Neural cell (in vitro differentiated cells): ENCODE data around the gene TNS4. TPM values are rescaled to one million over a fixed set of nuclear protein-coding genes. Genes with fewer than 3 reads are reported as not detected.

Source experiments
- H2AFZ ChIP-seq: fragments of 200-600, 300-800 bp; sonication (generic), shearing (Covaris generic); 2 replicates; pipeline ENCODE4 v1.6.0; 2014; ENCODE audit warnings: low read depth, mild to moderate bottlenecking, antibody characterized with exemption, low read length, moderate library complexity
- H3F3A ChIP-seq: fragments of 200-600 bp; shearing (Covaris generic); 2 replicates; pipeline ENCODE4 v1.6.1; 2016; ENCODE audit warnings: mild to moderate bottlenecking, moderate library complexity, mixed read lengths, antibody characterized with exemption, low read length; ENCODE audit not compliant: insufficient read depth, poor library complexity, severe bottlenecking
- H3K27ac ChIP-seq: fragments of 200-600, 300-800 bp; sonication (generic), shearing (Covaris generic); 2 replicates; pipeline ENCODE4 v1.5.1; 2014; ENCODE audit warnings: mild to moderate bottlenecking, low read length, moderate library complexity
- H3K27me3 ChIP-seq: fragments of 300-800, 200-600 bp; sonication (generic), shearing (Covaris generic); 2 replicates; pipeline ENCODE4 v1.6.0; 2014; ENCODE audit warnings: mild to moderate bottlenecking, low read depth, low read length, moderate library complexity; ENCODE audit not compliant: insufficient read depth
- H3K36me3 ChIP-seq: fragments of 300-800, 200-600 bp; sonication (generic), shearing (Covaris generic); 2 replicates; pipeline ENCODE4 v1.5.1; 2014; ENCODE audit warnings: mild to moderate bottlenecking, antibody characterized with exemption, low read length, moderate library complexity; ENCODE audit not compliant: insufficient read depth
- H3K4me2 ChIP-seq: fragments of 300-800, 200-600 bp; sonication (generic), shearing (Covaris generic); 2 replicates; pipeline ENCODE4 v1.6.0; 2014; ENCODE audit warnings: mild to moderate bottlenecking, low read length
- H3K4me3 ChIP-seq: fragments of 300-800, 200-600 bp; sonication (generic), shearing (Covaris generic); 2 replicates; pipeline ENCODE4 v1.5.1; 2014; ENCODE audit warnings: mild to moderate bottlenecking, low read length, moderate library complexity
- H3K79me2 ChIP-seq: fragments of 200-600 bp; shearing (Covaris generic); replicated peaks from 2 replicates; pipeline ENCODE4 v1.6.0; 2014; ENCODE audit warnings: mild to moderate bottlenecking, low read length, moderate library complexity; ENCODE audit not compliant: insufficient read depth
- H3K9ac ChIP-seq: fragments of 300-800, 200-600 bp; sonication (generic), shearing (Covaris generic); 2 replicates; pipeline ENCODE4 v1.6.1; 2016; ENCODE audit warnings: mild to moderate bottlenecking, low read length, mixed read lengths
- H3K9me2 ChIP-seq: fragments of 200-600 bp; shearing (Covaris generic); 2 replicates; pipeline ENCODE4 v1.6.1; 2016; ENCODE audit warnings: mild to moderate bottlenecking, low read length, mixed read lengths; ENCODE audit not compliant: insufficient read depth
- H3K9me3 ChIP-seq: fragments of 200-600, 300-800 bp; sonication (generic), shearing (Covaris generic); 2 replicates; pipeline ENCODE4 v1.6.1; 2016; ENCODE audit warnings: mild to moderate bottlenecking, mixed run types, low read length, moderate library complexity, mixed read lengths
- H4K20me1 ChIP-seq: fragments of 200-600 bp; shearing (Covaris generic); 2 replicates; pipeline ENCODE4 v1.6.1; 2016; ENCODE audit warnings: mild to moderate bottlenecking, mixed run types; ENCODE audit not compliant: insufficient read depth
- CTCF ChIP-seq: fragments of 450-650 bp; IDR thresholded peaks from 2 replicates; pipeline ENCODE4 v1.5.1; 2014; ENCODE audit warnings: antibody characterized with exemption, mild to moderate bottlenecking, moderate library complexity; ENCODE audit not compliant: poor library complexity, severe bottlenecking
- EP300 ChIP-seq: fragments of 450-650 bp; conservative IDR thresholded peaks from 2 replicates; pipeline ENCODE4 v1.6.1; 2014; ENCODE audit warnings: antibody characterized with exemption, mild to moderate bottlenecking, moderate library complexity; ENCODE audit not compliant: poor library complexity, severe bottlenecking
- EZH2 ChIP-seq: fragments of 200-600, 300-800 bp; shearing (Covaris generic), sonication (generic); IDR thresholded peaks from 2 replicates; pipeline ENCODE4 v1.6.1; 2014; ENCODE audit warnings: antibody characterized with exemption, low read length, borderline replicate concordance, mild to moderate bottlenecking; ENCODE audit not compliant: insufficient read depth, poor library complexity, severe bottlenecking
- MXI1 ChIP-seq: fragments of 450-650 bp; conservative IDR thresholded peaks from 2 replicates; pipeline ENCODE4 v1.6.1; 2014; ENCODE audit warnings: antibody characterized with exemption, mild to moderate bottlenecking; ENCODE audit not compliant: poor library complexity, severe bottlenecking
- POLR2AphosphoS5 ChIP-seq: IDR thresholded peaks from 2 replicates; pipeline ENCODE4 v1.6.1; 2012
- RAD21 ChIP-seq: fragments of 450-650 bp; conservative IDR thresholded peaks from 2 replicates; pipeline ENCODE4 v1.6.1; 2014; ENCODE audit warnings: antibody characterized with exemption, mild to moderate bottlenecking, moderate library complexity
- REST ChIP-seq: IDR thresholded peaks from 2 replicates; pipeline ENCODE4 v1.6.1; 2012; ENCODE audit warnings: borderline replicate concordance
- SMC3 ChIP-seq: fragments of 450-650 bp; conservative IDR thresholded peaks from 2 replicates; pipeline ENCODE4 v1.6.1; 2014; ENCODE audit warnings: antibody characterized with exemption, mild to moderate bottlenecking, moderate library complexity; ENCODE audit not compliant: poor library complexity
- TAF1 ChIP-seq: IDR thresholded peaks from 2 replicates; pipeline ENCODE4 v1.6.1; 2012; ENCODE audit warnings: low read depth
- polyA plus RNA-seq: library from polyadenylated mRNA; depleted of rRNA; stranded (reverse); fragments of >200 nt; gene quantifications from 2 replicates; pipeline ENCODE4 v1.2.3, GENCODE V29; 2014

The TNS4 gene
- polyA plus RNA-seq, 1 donor from 2014 or later: not detected

- Histone ChIP-seq H4K20me1 (no peaks in the 10 kb centered on the region), H3K9me3 (no peaks in the 10 kb centered on the region), H3K79me2 (no peaks in the 10 kb centered on the region), H3K27ac (no peak overlapping the region), H3K4me2 (no peak overlapping the region), H3F3A (no peaks in the 10 kb centered on the region), H3K36me3 (no peaks in the 10 kb centered on the region), H3K4me3 (no peak overlapping the region), H3K9me2 (no peaks in the 10 kb centered on the region), H2AFZ (no peak overlapping the region), H3K9ac (no peak overlapping the region), H3K27me3 (no peaks in the 10 kb centered on the region)
- no peak for TF ChIP-seq CTCF
- no peak for TF ChIP-seq MXI1
- TF ChIP-seq EP300: no peak
- TF ChIP-seq REST: no peak
- TF ChIP-seq RAD21: no peak
- TF ChIP-seq POLR2AphosphoS5: no peak
- no peak for TF ChIP-seq SMC3
- TF ChIP-seq EZH2: no peak
- TF ChIP-seq TAF1: no peak
These were observed 15.3 kb upstream of the TNS4 start for GRCh38 chr17:40516581-40517285.

- Histone ChIP-seq H3K9ac (no peak overlapping the region), H3K36me3 (no peaks in the 10 kb centered on the region), H3K27ac (no peak overlapping the region), H3F3A (no peaks in the 10 kb centered on the region), H3K27me3 (no peaks in the 10 kb centered on the region), H3K4me3 (no peak overlapping the region), H3K4me2 (no peak overlapping the region), H3K9me2 (no peaks in the 10 kb centered on the region), H3K79me2 (no peaks in the 10 kb centered on the region), H3K9me3 (no peaks in the 10 kb centered on the region), H2AFZ (no peak overlapping the region), H4K20me1 (no peaks in the 10 kb centered on the region)
- no peak for TF ChIP-seq MXI1
- TF ChIP-seq REST: no peak
- TF ChIP-seq TAF1: no peak
- no peak for TF ChIP-seq POLR2AphosphoS5
- TF ChIP-seq EZH2: no peak
- TF ChIP-seq RAD21: no peak
- no peak for TF ChIP-seq EP300
- TF ChIP-seq SMC3: no peak
- TF ChIP-seq CTCF: no peak
These were observed 14.1 kb upstream of the TNS4 start for GRCh38 chr17:40515491-40516041.
